HG02870 (cell line): ENCODE measurements around the gene ZMYND10.

ENCODE experiments used
- ATAC-seq: cut with Tn5 transposase; IDR thresholded peaks from one replicate; pipeline ENCODE4 v1.9.1; 2021; ENCODE audit warnings: mild to moderate bottlenecking, moderate library complexity; ENCODE audit not compliant: unreplicated experiment

Gene ZMYND10

GRCh38 chr3:50345586-50346234 lies at the start of gene ZMYND10:
ZMYND10 (minus strand) TSS chr3:50345732; CDS start chr3:50345579, 153 bp downstream.
- ATAC-seq: no peak

DNA sequence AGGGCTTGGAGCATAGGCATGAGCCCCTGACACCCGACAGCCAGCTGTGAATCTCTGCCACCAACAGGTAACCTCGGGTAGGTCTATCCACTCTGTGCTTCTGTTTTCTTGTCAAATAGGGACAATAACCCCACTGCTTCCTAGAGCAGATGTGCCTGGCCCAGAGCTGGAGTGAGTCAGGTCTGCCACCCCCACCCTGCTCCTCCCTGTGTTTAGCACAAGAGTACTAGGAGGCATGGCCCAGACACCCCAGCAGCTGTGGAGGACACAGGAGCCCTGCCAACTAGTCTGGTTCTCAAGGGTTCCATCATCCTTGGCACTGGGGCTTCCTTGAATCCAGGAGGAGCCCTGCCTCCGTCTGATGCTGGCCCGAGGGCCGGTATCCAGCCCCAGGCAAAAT lies 47.5 kb upstream of the ZMYND10 start:
- no peak for ATAC-seq

GRCh38 chr3:50392101-50392715 lies 46.7 kb upstream of the ZMYND10 start:
- no peak for ATAC-seq

DNA sequence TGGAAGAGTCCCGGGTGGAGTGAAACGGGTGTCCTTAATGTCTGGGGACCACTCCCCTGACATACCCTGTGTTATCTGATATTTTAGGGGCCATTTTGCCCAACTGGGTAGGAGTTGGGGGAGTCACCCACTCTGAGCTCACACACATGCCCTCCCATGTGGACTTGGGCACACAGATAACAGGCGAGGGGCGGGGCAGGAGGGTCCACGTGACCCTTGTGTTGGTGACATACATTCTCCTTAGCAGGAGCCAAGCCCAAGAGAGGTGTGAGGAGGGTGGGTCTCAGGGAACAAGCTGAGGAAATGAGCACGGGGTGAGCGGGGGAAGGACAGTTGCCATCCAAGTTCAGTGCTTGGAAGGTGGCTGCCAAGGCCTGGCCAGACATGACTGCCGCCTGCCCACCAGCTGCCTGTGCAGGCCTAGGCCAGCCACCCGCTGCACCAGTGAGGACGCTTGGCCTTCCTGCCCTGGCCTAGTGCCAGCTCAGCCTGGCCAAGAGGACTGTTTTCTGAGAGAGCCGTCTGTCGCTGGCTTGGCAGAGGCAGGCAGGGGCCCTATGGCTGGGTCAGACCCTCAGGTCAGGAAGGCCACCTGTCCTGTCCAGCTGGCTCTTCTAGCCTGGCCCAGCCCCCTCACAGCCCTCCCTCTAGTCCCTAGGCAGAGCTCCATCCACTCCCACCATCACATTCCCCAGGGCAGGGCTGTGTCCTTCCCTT lies 45.1 kb upstream of the ZMYND10 start:
- no peak for ATAC-seq

DNA sequence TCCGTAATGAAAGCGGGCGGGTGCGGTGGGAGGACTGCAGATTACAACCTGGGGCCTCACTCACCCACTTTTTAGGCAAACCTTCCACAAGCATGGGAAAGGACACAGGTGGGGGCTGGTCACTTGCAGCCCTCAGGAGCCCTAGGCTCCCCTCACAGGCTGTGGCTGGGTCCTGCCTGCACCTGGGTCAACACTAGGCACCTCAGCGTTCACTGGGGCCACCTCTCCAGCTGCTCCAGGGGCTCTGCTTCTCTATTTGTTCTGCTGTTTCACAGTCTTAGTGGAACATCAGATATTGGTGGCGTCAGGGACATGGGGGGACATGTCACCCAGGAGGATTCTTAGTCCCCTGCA lies 43.9 kb upstream of the ZMYND10 start:
- ATAC-seq: no peak

DNA sequence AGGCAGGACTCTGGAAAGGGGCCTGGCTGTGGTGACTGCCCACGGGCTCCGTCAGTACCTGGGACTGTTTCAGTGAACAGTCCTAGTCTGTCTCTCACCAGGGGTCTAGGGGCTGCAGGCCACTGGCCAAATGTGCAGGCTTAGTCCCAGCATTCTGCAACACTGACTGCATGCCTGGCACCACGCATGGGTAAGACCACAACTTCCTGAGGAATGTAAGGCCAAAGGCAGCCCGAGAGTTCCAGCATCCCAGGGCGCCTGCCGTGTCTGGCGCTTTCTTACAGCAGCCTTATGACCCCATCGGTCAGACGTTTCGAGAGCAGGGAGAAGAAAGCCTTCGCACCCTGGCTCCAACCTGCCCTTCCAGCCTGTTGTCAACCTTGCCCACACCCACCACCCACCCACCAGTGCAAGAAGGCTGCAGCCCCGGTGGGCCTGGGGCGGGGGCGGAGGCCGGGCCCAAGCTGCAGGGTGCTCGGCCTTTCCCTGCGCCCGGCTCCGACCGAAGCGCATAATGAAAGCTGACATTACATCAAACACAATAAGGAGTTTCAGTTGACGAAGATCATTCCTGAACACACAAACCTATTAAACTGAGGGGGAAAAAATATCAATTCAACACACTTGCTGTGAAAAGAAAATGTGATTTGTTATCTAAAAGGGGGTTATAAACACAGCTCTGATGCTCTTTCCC lies 43.3 kb upstream of the ZMYND10 start:
- no peak for ATAC-seq

DNA sequence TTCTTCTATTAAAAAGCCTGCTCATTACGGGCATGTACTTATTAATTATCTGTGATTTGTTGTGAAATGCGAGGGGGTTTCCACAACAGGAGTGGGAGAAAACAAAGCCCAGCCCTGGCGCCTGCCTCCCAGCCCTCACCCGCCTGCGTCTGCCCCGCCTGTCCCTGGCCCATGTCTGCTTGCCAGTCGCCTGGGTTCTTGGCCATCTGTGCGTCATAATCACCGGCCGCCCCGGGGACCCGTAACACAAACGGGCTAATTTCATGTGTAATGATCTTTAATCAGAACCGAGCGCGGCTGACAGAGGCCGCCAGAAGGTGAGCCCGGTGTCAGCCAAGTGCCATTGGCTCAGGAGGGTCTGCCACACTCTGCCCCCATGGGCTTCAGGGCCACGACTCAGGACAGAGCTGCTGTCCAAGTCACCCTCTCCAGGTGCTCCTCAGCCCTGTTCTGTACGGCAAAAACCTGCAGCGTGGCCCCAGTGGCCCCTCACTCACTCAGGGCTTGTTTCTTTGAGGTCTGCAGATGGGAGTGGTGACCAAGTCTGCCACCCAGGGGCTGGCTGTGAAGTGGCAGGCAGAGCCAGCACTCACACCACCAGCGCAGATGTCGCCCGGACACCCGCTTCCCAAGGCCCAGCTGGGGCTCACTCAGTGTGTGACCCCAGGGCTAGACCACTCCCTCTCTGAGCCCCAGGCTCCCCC lies 42.6 kb upstream of the ZMYND10 start:
- no peak for ATAC-seq

DNA sequence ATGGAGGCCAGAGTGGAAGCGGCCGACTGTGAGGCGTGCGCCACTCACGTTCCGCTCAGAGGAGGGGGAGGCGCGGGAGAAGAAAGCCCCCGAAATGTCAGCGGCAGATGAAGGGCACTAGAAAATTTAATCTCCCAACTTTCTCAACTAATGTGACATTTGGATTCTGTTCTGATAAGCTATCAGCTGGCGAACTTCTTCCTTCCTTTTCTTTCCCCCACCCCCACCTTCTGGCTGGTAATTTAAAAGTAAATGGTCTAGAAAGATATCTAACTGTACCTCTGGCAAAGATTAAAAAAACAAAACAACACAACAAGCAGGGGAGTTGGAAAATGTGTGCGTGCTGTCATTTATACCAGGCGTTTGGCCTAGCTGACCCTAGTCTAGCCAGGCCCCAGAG lies 40.2 kb upstream of the ZMYND10 start:
- ATAC-seq: no peak

- ATAC-seq: no peak
Observed at GRCh38 chr3:50383750-50384149, 38.2 kb upstream of the ZMYND10 start.

DNA sequence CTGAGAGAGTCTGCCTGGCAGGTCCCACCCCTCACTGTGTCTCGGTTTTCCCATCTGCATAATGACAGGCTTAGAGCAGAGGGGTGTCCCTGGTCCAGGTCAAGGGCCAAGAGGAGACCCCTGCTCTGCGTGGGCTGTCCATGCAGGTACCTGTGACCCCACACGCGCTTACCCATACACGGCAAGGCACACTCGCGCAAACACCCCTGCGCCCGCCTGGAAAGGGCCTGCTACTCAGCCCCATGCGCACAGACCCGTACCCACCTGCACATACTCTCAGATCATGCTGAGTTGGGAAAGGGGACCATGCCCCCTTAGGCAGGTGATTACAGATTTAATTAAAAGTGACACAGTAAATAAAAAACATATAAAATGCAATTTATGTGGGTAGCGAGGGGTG lies 37.2 kb upstream of the ZMYND10 start:
- no peak for ATAC-seq

GRCh38 chr3:50381383-50381782 lies 35.9 kb upstream of the ZMYND10 start:
- ATAC-seq: no peak

DNA sequence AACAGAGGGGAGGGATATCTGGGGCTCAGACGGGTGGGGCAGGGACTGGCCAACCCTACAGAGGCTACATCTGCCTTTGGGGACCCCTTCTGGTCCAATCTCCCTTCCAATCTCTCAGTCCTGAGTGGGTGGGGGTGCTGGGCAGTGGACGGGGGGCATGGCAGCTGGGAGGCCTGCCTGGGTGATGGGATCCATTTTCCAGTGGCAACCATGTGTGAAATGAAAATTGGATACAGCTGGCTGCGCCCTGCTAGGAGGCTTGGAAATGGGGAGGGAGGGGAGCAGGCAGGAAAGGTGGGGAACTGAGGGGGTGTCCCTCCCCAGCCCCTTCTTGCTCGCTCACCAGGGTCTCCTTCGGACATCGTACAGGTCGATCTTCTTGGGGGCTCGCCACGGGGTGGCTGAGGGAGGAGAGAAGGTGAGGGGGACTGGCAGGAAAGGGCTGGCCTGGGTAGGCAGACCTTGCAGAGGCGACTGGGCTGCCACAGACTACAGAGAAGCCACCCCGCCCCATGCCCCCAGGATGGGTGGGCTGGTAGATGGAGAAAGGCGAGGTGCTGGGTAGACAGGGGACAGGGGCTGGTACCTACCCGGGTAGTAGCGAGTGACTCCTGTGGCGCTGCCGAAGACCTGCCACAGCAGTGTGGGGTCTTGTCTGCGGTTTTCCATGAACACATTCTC lies 35.0 kb upstream of the ZMYND10 start:
- ATAC-seq: no peak

GRCh38 chr3:50378757-50379156 lies 33.2 kb upstream of the ZMYND10 start:
- no peak for ATAC-seq

DNA sequence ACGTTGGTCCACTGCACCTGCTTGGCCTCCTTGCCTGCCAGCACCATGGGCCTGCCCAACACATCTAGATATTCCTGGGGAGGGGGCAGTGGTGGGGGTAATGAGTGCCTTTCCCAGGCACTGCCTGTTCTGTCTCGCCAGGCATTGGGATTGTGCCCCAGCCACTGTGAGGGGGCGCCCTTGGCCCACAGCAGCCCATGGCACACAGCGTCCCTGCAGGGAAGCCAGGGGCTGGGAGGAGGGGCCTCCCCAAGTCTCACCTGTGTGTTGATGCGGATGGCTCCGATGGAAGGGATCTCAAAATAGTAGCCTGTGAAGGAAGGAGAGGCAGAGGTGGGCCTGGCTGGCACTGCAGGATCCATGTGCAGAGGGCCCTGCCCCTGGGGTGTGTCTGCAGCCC lies 32.5 kb upstream of the ZMYND10 start:
- ATAC-seq: no peak

- ATAC-seq: no peak
Observed at GRCh38 chr3:50375258-50375931, 29.9 kb upstream of the ZMYND10 start.

DNA sequence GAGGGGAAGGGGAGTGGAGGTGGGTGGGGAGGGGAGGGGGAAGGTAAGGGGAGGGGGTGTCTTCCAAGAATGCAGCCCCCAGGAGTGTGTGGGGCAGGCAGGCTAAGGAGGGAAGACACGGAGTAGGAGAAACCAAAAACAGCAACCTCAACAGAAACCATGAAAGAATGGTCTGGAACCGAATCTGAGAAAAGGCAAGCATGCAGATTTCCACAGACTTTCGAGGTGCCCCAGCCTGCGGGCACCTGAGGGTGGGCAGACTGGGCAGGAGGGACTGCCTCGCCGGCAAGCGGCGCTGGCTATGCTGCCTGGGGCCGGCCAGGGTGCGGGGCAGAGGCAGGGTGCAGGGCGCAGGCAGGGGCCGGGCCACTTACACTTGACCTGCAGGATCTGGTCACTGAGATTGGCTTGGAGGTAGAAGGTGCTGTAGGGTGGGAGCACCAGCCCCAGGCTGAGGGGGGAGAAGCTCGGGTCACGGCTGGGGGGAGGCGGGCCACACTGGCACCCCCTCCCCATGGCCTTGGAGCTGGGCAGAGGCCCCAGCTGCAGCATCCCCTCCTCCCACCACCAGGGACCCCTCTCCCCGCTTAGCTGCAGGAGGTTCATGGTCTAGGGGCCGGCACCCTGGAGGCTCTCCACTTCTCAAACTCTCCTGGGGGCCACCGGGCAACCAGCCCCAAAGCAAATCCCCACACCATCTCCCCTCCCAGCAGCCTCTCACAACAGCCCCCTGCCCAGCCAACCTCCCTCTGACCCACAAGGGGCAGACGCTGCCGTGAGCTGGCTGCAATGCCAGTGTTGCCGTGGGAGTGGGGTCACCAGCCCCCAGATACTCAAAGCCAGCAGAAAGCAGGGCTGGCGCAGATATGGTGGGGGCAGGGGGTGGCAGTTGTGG lies 29.1 kb upstream of the ZMYND10 start:
- ATAC-seq: no peak

GRCh38 chr3:50373146-50374051 lies 27.9 kb upstream of the ZMYND10 start:
- no peak for ATAC-seq

GRCh38 chr3:50372349-50372748 lies 26.8 kb upstream of the ZMYND10 start:
- ATAC-seq: no peak
